Measurements from ENCODE around the gene HCK. TPM values are rescaled to one million over a fixed set of nuclear protein-coding genes. Genes with fewer than 3 reads are reported as not detected.
"Not testable (repeated sequence)": the region's sequence is repeated elsewhere in the genome, so short reads cannot be mapped to it uniquely, and the experiment has no call there.

The HCK gene
- total RNA-seq, 1 experiment from 2014 or later, result not detected

DNA sequence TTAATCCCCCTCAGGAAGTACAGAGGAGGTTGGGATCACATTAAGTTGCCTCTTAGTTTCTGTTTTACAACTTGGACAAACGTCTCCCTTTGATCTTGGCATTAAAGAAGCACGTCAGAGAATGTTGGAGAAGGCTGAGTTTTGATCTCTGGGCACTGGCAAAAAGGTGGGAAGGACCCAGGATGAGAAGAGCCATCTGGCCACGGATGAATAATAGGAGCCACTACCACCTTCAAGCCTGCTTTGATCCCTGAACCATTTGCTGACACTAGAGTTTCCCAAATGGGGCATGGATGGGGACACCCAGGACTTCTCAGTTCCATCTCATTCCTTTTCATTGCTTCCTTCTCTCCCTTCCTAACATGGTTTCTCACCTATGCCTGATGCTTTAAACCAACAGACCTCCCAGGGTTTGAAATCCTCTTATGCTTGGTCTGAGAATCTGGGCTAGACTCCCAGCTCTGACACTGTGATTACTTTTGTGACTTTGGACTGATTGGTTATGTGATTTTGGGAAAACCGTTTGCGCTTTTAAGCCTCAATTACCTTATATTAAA lies 63.2 kb downstream of the HCK start:
- ChIA-PET CTCF (no interaction called here), POLR2A (ENCODE audit: unreplicated experiment) (no interaction called here)
- H4K20me1 ChIP-seq (ENCODE audit: insufficient read depth), result peaks cover 38% of the 10 kb centered on the region
- no peak overlapping the region for H3K27ac ChIP-seq
- no peaks in the 10 kb centered on the region for H3K9me2 ChIP-seq (ENCODE audit: insufficient read depth)
- H3K4me2 ChIP-seq, result no peak overlapping the region
- H3K36me3 ChIP-seq (ENCODE audit: low read depth), result no peaks in the 10 kb centered on the region
- H3K4me3 ChIP-seq, result no peak overlapping the region
- no peak for TF ChIP-seq EZH2 (IDR thresholded peaks at IDR 0.05; ENCODE audit: low read depth)
- TF ChIP-seq, protein P1, sequence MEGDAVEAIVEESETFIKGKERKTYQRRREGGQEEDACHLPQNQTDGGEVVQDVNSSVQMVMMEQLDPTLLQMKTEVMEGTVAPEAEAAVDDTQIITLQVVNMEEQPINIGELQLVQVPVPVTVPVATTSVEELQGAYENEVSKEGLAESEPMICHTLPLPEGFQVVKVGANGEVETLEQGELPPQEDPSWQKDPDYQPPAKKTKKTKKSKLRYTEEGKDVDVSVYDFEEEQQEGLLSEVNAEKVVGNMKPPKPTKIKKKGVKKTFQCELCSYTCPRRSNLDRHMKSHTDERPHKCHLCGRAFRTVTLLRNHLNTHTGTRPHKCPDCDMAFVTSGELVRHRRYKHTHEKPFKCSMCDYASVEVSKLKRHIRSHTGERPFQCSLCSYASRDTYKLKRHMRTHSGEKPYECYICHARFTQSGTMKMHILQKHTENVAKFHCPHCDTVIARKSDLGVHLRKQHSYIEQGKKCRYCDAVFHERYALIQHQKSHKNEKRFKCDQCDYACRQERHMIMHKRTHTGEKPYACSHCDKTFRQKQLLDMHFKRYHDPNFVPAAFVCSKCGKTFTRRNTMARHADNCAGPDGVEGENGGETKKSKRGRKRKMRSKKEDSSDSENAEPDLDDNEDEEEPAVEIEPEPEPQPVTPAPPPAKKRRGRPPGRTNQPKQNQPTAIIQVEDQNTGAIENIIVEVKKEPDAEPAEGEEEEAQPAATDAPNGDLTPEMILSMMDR (conservative IDR thresholded peaks at IDR 0.05), result no peak
- H3K79me2 ChIP-seq (ENCODE audit: low read depth), result peaks cover 74% of the 10 kb centered on the region
- H2AFZ ChIP-seq, result no peak overlapping the region
- H3K4me1 ChIP-seq (replicated peaks; ENCODE audit: insufficient read depth), result peaks cover 9% of the 10 kb centered on the region
- no TSS peak for BruUV-seq (replicated peaks)
- peaks cover 6% of the 10 kb centered on the region; the same call in 1 of the 2 replicates for H3F3A ChIP-seq (ENCODE audit: insufficient read depth, low read depth)
- no peak for DNase-seq
- intact Hi-C loops (cut with micrococcal nuclease; ENCODE audit: unreplicated experiment), result no loop called here
- no peaks in the 10 kb centered on the region for H3K9me3 ChIP-seq (ENCODE audit: insufficient read depth, low read depth)
- no peaks in the 10 kb centered on the region for H3K27me3 ChIP-seq (ENCODE audit: insufficient read depth, low read depth)

DNA sequence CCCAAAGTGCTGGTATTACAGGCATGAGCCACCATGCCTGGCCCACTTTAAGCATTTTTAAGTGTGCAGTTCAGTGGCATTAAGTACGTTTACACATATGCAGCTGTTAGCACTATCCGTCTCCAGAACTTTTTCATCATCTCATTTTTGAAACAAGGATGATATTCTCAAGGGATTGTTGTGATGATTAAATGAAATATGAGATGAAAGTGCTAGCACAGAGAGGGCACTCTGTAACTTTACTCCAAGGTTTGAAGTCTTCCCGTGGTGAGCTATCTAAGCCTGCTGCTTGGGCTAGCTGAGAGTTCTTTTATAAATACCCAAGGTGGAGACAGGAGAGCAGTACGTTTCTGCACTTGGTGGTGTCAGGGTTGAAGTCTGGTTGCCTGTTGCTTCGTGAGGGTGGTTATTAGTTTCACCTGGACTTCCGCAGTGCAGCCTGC lies 64.1 kb downstream of the HCK start:
- no peaks in the 10 kb centered on the region for H3K36me3 ChIP-seq (ENCODE audit: low read depth)
- H3K9me2 ChIP-seq (ENCODE audit: insufficient read depth), result no peaks in the 10 kb centered on the region
- H3K79me2 ChIP-seq (ENCODE audit: low read depth), result peaks cover 72% of the 10 kb centered on the region
- H4K20me1 ChIP-seq (ENCODE audit: insufficient read depth), result peaks cover 41% of the 10 kb centered on the region
- BruUV-seq (replicated peaks), result no TSS peak
- peaks cover 9% of the 10 kb centered on the region; the same call in 1 of the 2 replicates for H3F3A ChIP-seq (ENCODE audit: insufficient read depth, low read depth)
- intact Hi-C loops (cut with micrococcal nuclease; ENCODE audit: unreplicated experiment), result no loop called here
- DNase-seq, result no peak
- H3K27me3 ChIP-seq (ENCODE audit: insufficient read depth, low read depth), result no peaks in the 10 kb centered on the region
- TF ChIP-seq, protein P1 (conservative IDR thresholded peaks at IDR 0.05), result no peak
- no peak for TF ChIP-seq EZH2 (IDR thresholded peaks at IDR 0.05; ENCODE audit: low read depth)
- H3K4me2 ChIP-seq, result no peak overlapping the region
- H3K4me3 ChIP-seq, result no peak overlapping the region
- ChIA-PET CTCF (interaction anchor here (0.8 kb wide), 1 partner anchor 25 kb away, joined by 3 read pairs; no protein-coding TSS in a partner anchor), POLR2A (ENCODE audit: unreplicated experiment) (no interaction called here)
- H3K4me1 ChIP-seq (replicated peaks; ENCODE audit: insufficient read depth), result peaks cover under 1% of the 10 kb centered on the region; the same call in 1 of the 2 replicates
- H3K9me3 ChIP-seq (ENCODE audit: insufficient read depth, low read depth), result no peaks in the 10 kb centered on the region
- no peak overlapping the region for H3K27ac ChIP-seq
- H2AFZ ChIP-seq, result no peak overlapping the region

DNA sequence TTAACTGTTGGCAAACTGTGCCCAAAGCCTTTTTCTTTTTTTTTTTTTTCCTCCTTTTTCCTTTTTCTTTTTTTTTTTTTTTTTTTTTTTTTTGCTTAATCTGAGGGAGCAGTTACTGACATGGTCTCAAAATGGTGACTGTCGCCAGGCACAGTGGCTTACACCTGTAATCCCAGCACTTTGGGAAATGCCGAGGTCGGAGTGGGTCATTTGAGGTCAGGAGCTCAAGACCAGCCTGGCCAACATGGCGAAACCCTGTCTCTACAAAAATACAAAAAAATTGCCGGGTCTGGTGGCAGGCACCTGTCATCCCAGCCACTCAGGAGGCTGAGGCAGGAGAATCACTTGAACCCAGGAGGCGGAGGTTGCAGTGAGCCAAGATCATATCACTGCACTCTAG lies 64.8 kb downstream of the HCK start:
- POLR2A ChIA-PET (ENCODE audit: unreplicated experiment); H3K9me2 ChIP-seq (ENCODE audit: insufficient read depth); BruUV-seq (replicated peaks): not testable (repeated sequence)

DNA sequence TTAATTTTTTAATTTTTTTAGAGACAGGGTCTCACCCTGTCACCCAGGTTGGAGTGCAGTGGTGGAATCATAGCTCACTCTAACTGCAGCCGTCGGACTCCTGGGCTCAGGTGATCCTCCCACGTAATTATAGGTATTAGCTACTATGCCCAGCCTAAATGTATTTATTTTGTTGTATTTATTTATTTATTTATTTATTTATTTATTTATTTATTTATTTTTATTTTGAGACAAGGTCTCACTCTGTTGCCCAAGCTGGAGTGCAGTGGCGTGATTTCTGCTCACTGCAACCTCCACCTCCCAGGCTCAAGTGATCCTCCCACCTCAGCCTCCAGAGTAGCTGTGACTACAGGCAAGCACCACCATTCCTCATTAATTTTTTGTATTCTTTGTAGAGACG lies 66.4 kb downstream of the HCK start:
- H3F3A ChIP-seq (ENCODE audit: insufficient read depth, low read depth); BruUV-seq (replicated peaks); intact Hi-C loops (cut with micrococcal nuclease; ENCODE audit: unreplicated experiment); POLR2A ChIA-PET (ENCODE audit: unreplicated experiment); H3K4me3 ChIP-seq; CTCF ChIA-PET; DNase-seq; H3K9me3 ChIP-seq (ENCODE audit: insufficient read depth, low read depth); H3K4me1 ChIP-seq (replicated peaks; ENCODE audit: insufficient read depth); H3K36me3 ChIP-seq (ENCODE audit: low read depth); H3K27me3 ChIP-seq (ENCODE audit: insufficient read depth, low read depth); H3K4me2 ChIP-seq; H2AFZ ChIP-seq; H3K9me2 ChIP-seq (ENCODE audit: insufficient read depth); H3K27ac ChIP-seq: not testable (repeated sequence)
- Histone ChIP-seq H4K20me1 (ENCODE audit: insufficient read depth) (peaks cover 41% of the 10 kb centered on the region), H3K79me2 (ENCODE audit: low read depth) (peaks cover 48% of the 10 kb centered on the region)

More for the DNA sequence above, 64.8 kb downstream of the HCK start:
- CTCF ChIA-PET, result interaction anchor here (0.8 kb wide), 1 partner anchor 26 kb away, joined by 3 read pairs; no protein-coding TSS in a partner anchor
- H3K9me3 ChIP-seq (ENCODE audit: insufficient read depth, low read depth); intact Hi-C loops (cut with micrococcal nuclease; ENCODE audit: unreplicated experiment); H3K27ac ChIP-seq; H3K4me3 ChIP-seq; H3K36me3 ChIP-seq (ENCODE audit: low read depth); H3K4me1 ChIP-seq (replicated peaks; ENCODE audit: insufficient read depth); H3K4me2 ChIP-seq; DNase-seq; H3F3A ChIP-seq (ENCODE audit: insufficient read depth, low read depth); H2AFZ ChIP-seq; H3K27me3 ChIP-seq (ENCODE audit: insufficient read depth, low read depth): not testable (repeated sequence)
- H4K20me1 ChIP-seq (ENCODE audit: insufficient read depth), result peaks cover 41% of the 10 kb centered on the region
- peaks cover 65% of the 10 kb centered on the region for H3K79me2 ChIP-seq (ENCODE audit: low read depth)
